ENCODE results near the gene FGFR3. TPM values are rescaled to one million over a fixed set of nuclear protein-coding genes. Genes with fewer than 3 reads are reported as not detected.

FGFR3 gene
- total RNA-seq, 1 donor from 2014 or later: 6.4 TPM

GRCh38 chr4:1826531-1827350, 33.6 kb downstream of the FGFR3 start:
- Mint-ChIP-seq H3K4me1 (ENCODE audit: unreplicated experiment) (no peaks in the 10 kb centered on the region), H3K27me3 (ENCODE audit: unreplicated experiment) (no peaks in the 10 kb centered on the region), H3K36me3 (ENCODE audit: unreplicated experiment) (peaks cover 27% of the 10 kb centered on the region), H3K4me3 (ENCODE audit: unreplicated experiment) (no peak overlapping the region), H3K9me3 (ENCODE audit: unreplicated experiment) (no peaks in the 10 kb centered on the region), H3K27ac (ENCODE audit: unreplicated experiment) (no peak overlapping the region)
- no peak for DNase-seq (ENCODE audit: extremely low spot score, unreplicated experiment)
- TF ChIP-seq CTCF (IDR thresholded peaks at IDR 0.05): no peak

GRCh38 chr4:1830234-1830633, 37.1 kb downstream of the FGFR3 start:
- no peak overlapping the region for H3K27ac Mint-ChIP-seq (ENCODE audit: unreplicated experiment)
- H3K27me3 Mint-ChIP-seq (ENCODE audit: unreplicated experiment): no peaks in the 10 kb centered on the region
- peaks cover 16% of the 10 kb centered on the region for H3K36me3 Mint-ChIP-seq (ENCODE audit: unreplicated experiment)
- H3K4me3 Mint-ChIP-seq (ENCODE audit: unreplicated experiment): no peak overlapping the region
- TF ChIP-seq CTCF (IDR thresholded peaks at IDR 0.05): no peak
- no peaks in the 10 kb centered on the region for H3K4me1 Mint-ChIP-seq (ENCODE audit: unreplicated experiment)
- DNase-seq (ENCODE audit: extremely low spot score, unreplicated experiment): no peak
- no peaks in the 10 kb centered on the region for H3K9me3 Mint-ChIP-seq (ENCODE audit: unreplicated experiment)

- Mint-ChIP-seq H3K27me3 (ENCODE audit: unreplicated experiment) (no peaks in the 10 kb centered on the region), H3K27ac (ENCODE audit: unreplicated experiment) (no peak overlapping the region), H3K4me1 (ENCODE audit: unreplicated experiment) (no peaks in the 10 kb centered on the region), H3K4me3 (ENCODE audit: unreplicated experiment) (no peak overlapping the region), H3K9me3 (ENCODE audit: unreplicated experiment) (no peaks in the 10 kb centered on the region), H3K36me3 (ENCODE audit: unreplicated experiment) (peaks cover 16% of the 10 kb centered on the region)
- no peak for DNase-seq (ENCODE audit: extremely low spot score, unreplicated experiment)
- no peak for TF ChIP-seq CTCF (IDR thresholded peaks at IDR 0.05)
Measured at GRCh38 chr4:1830642-1831228, 37.6 kb downstream of the FGFR3 start.

GRCh38 chr4:1831331-1831730, 38.2 kb downstream of the FGFR3 start:
- peaks cover 18% of the 10 kb centered on the region for H3K36me3 Mint-ChIP-seq (ENCODE audit: unreplicated experiment)

More at GRCh38 chr4:1831331-1831730, 38.2 kb downstream of the FGFR3 start:
- no peaks in the 10 kb centered on the region for H3K9me3 Mint-ChIP-seq (ENCODE audit: unreplicated experiment)
- H3K4me3 Mint-ChIP-seq (ENCODE audit: unreplicated experiment): no peak overlapping the region
- TF ChIP-seq CTCF (IDR thresholded peaks at IDR 0.05): no peak
- DNase-seq (ENCODE audit: extremely low spot score, unreplicated experiment): no peak
- H3K4me1 Mint-ChIP-seq (ENCODE audit: unreplicated experiment): no peaks in the 10 kb centered on the region
- no peak overlapping the region for H3K27ac Mint-ChIP-seq (ENCODE audit: unreplicated experiment)
- H3K27me3 Mint-ChIP-seq (ENCODE audit: unreplicated experiment): no peaks in the 10 kb centered on the region
